ENCODE data around the gene HS3ST5. TPM values are rescaled to one million over a fixed set of nuclear protein-coding genes. Genes with fewer than 3 reads are reported as not detected.

The HS3ST5 gene
- total RNA-seq, 4 donors from 2014 or later = not detected

GRCh38 chr6:114344971-114345275 is 2.1 kb upstream of the HS3ST5 start:
- peaks cover 47% of the 10 kb centered on the region for H3K27me3 ChIP-seq
- no peaks in the 10 kb centered on the region for H3K36me3 ChIP-seq
- WGBS = 44% methylated on average over 1 of the region's 1 CpG
- no peaks in the 10 kb centered on the region for H3K9me3 ChIP-seq
- H3K4me1 ChIP-seq = peaks cover 25% of the 10 kb centered on the region
- H3K27ac ChIP-seq = no peak overlapping the region
- TF ChIP-seq CTCF (IDR thresholded peaks at IDR 0.05) (no peak), EP300 (IDR thresholded peaks at IDR 0.05) (no peak), POLR2AphosphoS5 (IDR thresholded peaks at IDR 0.05) (no peak), POLR2A (IDR thresholded peaks at IDR 0.05) (no peak)
- no peak overlapping the region for H3K4me3 ChIP-seq
- DNase-seq (ENCODE audit: low spot score in 2 of 2) = no peak

- TF ChIP-seq POLR2A (IDR thresholded peaks at IDR 0.05) = no peak
- TF ChIP-seq EP300 (IDR thresholded peaks at IDR 0.05) = no peak
- H3K27me3 ChIP-seq = peaks cover 47% of the 10 kb centered on the region
- no peak for DNase-seq (ENCODE audit: low spot score in 2 of 2)
Observed at GRCh38 chr6:114344246-114344970, 1.6 kb upstream of the HS3ST5 start.

GRCh38 chr6:114343782-114344144 is 940 bp upstream of the HS3ST5 start:
- peak overlapping the region; percentile 58 for H3K4me3 ChIP-seq
- H3K27me3 ChIP-seq = peaks cover 47% of the 10 kb centered on the region
- no peaks in the 10 kb centered on the region for H3K36me3 ChIP-seq
- no peaks in the 10 kb centered on the region for H3K9me3 ChIP-seq
- no peak for TF ChIP-seq POLR2A (IDR thresholded peaks at IDR 0.05)
- TF ChIP-seq POLR2AphosphoS5 (IDR thresholded peaks at IDR 0.05) = no peak
- no peak for TF ChIP-seq EP300 (IDR thresholded peaks at IDR 0.05)
- TF ChIP-seq CTCF (IDR thresholded peaks at IDR 0.05) = no peak
- H3K27ac ChIP-seq = no peak overlapping the region
- no peak for DNase-seq (ENCODE audit: low spot score in 2 of 2)
- peaks cover 25% of the 10 kb centered on the region for H3K4me1 ChIP-seq
- 20% methylated on average over 2 of the region's 2 CpGs for WGBS

More at GRCh38 chr6:114344246-114344970, 1.6 kb upstream of the HS3ST5 start:
- Histone ChIP-seq H3K9me3 (no peaks in the 10 kb centered on the region), H3K27ac (no peak overlapping the region), H3K4me1 (peaks cover 25% of the 10 kb centered on the region), H3K4me3 (no peak overlapping the region), H3K36me3 (no peaks in the 10 kb centered on the region)
- WGBS = 55% methylated on average over 3 of the region's 3 CpGs

- no peak overlapping the region for H3K27ac ChIP-seq
- peak overlapping the region; percentile 58 for H3K4me3 ChIP-seq
- no peak for DNase-seq (ENCODE audit: low spot score in 2 of 2)
- TF ChIP-seq POLR2A (IDR thresholded peaks at IDR 0.05) (no peak), CTCF (IDR thresholded peaks at IDR 0.05) (no peak), EP300 (IDR thresholded peaks at IDR 0.05) (no peak), POLR2AphosphoS5 (IDR thresholded peaks at IDR 0.05) (no peak)
- H3K36me3 ChIP-seq = no peaks in the 10 kb centered on the region
- H3K9me3 ChIP-seq = no peaks in the 10 kb centered on the region
- WGBS = 0% methylated on average over 16 of the region's 92 CpGs
- peaks cover 47% of the 10 kb centered on the region for H3K27me3 ChIP-seq
- H3K4me1 ChIP-seq = peaks cover 25% of the 10 kb centered on the region
Observed at GRCh38 chr6:114342086-114342825, 567 bp downstream of the HS3ST5 start.

- H3K27ac ChIP-seq = no peak overlapping the region
- H3K9me3 ChIP-seq = no peaks in the 10 kb centered on the region
- no peak for DNase-seq (ENCODE audit: low spot score in 2 of 2)
- no peak overlapping the region for H3K4me3 ChIP-seq
- peaks cover 25% of the 10 kb centered on the region for H3K4me1 ChIP-seq
- H3K36me3 ChIP-seq = no peaks in the 10 kb centered on the region
- 10% methylated on average over 1 of the region's 1 CpG for WGBS
- peaks cover 28% of the 10 kb centered on the region for H3K27me3 ChIP-seq
- no peak for TF ChIP-seq CTCF (IDR thresholded peaks at IDR 0.05)
Observed at GRCh38 chr6:114339706-114340105, 3.1 kb downstream of the HS3ST5 start.

Measured in suprapubic skin (tissue), 4 donors.